NCI-H748 (cell line): Measurements from ENCODE around the gene CCDC169.
A peak's percentile ranks its signal among the peaks of the same experiment; 100 is the strongest.
"Not testable (repeated sequence)": the region's sequence is repeated elsewhere in the genome, so short reads cannot be mapped to it uniquely, and the experiment has no call there.

ENCODE experiments used
- DNase-seq: peaks from one replicate; lab custom pipeline; 2025; ENCODE audit not compliant: unreplicated experiment; lab: John Stamatoyannopoulos, UW

Gene CCDC169

DNA sequence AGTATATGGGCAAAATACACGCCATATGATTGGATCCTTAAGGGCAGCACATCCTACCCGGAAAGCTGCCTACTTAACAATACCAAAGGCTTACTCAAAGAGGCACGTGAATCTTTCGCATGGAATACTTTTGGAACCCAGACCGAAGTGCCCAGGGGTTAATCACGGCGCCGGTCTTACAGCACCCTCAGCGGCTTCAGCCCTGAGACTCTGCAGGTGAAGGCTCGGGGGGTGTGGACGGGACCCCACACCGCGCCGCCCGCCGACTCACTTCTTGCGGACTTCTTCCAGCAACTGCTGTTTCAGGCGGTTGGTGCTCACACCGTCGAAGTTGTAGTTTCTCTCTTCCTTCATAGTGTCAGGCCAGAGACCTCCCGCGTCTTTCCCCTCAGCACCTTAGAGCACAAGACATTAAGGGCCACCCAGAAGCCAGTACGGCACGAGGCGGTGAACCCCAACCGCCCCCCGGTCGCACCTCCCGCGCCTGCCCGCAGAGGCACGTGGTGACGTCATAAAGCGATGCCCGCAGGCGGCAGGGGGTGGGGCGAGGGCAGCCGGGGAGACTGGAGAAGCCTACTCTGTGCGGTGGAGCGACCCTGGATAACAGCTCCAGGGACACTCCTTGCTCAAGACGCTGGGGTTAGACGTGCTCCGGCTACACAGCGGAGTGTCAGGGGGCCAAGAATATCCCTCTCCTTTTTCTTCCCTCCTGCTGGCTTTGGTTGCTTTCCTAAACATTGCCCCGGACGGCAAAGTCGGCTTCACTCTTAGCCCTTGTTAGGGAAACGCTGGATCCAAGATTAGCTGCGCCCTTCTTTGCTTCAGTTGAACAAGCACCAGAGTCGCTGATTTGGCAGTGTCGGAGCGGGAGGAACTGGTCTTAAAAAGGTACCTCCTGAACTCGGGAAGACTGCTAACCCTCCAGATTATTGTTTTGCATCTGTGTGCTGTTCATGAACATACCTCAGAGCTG, at the start of gene CCDC169:
Gene CCDC169 (minus strand): TSS at position 449 of the 973 bp plus-strand sequence. CDS start 95 bp downstream, at position 354.
- DNase-seq: peak; percentile 83

DNA sequence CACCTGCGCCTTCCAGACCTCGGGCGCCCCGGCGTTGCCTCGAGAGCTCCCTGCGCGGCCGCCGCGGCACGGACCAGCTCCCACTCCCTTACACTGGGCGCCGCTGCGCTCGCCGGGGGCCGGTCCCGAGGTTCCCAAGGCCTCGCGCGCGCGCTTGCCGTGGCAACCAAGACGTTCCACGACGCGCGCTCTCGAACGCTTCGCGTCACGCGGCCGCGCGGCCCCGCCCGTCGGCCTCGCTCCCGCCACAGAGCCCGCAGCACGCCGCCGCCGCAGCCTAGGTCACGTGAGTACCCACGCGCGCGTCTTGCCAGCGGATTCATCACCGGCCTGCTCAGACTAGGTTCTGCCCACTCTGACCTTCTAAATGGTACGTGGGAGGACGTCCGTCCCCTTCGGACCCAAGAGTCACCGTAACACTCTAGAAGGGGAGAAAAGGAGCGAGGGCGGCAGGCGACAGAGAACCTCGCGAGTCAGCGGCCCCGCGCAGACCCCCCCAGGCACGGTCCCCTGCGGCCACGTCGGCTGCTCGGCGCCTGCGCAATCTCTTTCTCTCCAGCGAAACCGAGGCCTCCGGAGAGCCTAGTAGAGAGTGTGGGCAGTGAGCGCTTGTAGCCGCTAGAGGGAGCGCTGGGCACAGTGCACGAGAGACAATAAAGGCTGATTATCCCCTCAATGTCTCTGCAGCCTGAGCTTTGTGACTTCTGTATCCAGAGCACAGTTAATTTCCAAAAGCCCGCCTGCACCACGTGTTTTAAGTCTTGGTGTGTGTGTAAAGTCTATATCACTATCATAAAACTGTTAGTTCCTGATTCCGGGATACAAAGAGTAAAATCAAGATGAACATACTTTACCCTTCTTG, 48.8 kb upstream of the CCDC169 start, which contains the start of gene SPART:
Gene SPART (minus strand): TSS at position 173 of the 862 bp plus-strand sequence. CDS start 10,564 bp downstream, outside the sequence.
- DNase-seq: peak; percentile 95

DNA sequence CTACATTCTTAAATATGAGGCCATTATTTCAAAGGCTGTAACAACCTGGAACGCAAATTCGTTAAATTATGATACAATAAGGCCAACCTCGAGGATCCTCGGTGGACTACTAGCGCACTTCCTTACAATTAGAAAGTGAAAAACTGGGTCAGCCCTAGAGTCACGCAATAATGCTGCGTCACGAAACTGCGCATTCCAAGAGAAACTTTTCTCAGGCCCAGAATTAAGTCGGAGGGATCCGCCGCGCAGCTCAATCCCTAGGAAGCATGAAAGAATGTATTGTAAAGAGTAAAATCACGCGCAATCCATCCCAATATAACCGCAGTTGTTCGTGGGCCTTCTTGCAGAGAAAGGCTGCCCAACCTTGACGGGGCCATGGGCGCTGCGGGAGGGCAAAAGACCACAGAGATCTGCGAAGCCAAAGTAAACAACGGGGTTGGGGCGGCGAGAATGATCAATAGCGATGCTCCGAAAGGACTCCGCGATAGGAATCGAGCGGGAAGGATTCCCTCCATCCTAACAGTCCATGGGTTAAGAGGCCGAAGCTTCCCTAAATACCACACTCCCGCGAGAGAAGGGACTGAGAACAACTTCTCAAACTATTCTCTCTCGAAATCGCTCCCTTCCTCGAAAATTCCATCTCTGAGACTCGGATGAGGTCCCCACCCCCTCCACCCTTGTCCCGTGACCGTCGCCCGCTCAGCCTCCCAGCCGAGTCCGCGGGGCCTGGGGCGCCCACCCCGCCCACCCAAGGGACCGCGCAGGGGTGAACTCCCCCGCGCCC, 48.0 kb upstream of the CCDC169 start:
- peak; percentile 49 for DNase-seq

DNA sequence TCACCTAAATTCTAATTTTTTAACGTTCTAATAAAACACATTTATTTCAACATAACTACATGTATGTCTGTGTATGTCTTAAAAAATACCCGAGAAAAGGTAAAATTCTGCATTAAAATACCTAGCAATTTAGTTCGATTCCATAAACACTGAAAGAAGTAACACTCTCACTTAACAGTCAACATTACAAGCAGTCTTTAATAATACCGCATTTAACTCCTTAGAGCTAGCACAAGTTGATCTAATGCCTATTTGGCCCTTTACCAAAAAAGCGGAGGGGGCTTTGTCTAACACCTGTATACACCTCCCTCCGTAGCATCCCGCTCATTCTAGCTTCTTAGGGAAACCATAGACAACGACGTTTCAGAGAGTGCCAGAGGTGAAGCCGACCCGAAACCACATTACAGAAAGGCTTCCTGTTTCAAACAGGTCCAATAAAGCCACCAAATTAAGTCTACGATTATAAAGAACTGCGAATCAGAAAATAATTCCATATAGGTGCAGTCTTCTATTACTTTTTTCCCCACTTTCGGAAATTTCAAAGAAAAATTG, 47.3 kb upstream of the CCDC169 start:
- DNase-seq: peak; percentile 19

DNA sequence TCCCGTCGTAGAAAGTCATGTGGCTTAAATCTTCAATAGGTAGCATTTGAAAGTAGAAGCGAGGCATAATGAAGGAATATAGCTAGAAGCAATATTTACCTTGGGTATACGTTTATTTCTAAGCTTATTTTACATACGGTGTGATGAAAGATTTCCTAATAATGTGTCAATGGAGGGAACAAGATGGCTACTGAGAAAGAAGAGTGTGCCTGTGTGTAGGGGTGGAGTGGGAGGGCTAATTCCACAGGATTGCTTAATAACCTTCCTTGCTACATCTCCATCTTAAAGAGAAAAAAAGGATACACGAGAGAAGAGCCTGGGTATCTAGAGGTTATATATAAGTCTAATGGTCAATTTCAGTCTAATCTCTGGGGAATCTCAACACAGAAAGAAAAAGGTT, 46.6 kb upstream of the CCDC169 start:
- DNase-seq: no peak

DNA sequence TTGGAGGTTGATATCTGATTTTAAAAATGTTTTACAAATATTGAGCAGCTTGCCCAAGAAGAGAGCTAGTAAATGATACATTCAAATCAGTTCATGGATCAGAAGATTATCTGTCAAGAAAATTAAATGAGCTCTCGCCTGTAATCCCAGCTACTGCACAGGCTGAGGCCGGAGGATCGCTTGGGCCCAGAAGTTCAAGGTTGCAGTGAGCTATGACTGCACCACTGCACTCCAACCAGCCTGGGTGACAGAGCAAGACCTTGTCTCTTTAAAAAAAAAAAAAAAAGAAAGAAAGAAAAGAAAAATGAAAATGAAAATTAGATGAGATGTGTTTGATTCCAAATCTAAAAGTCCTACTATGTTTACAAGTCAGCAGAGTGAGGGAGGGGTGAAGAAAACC, 46.2 kb upstream of the CCDC169 start:
- DNase-seq: no peak

DNA sequence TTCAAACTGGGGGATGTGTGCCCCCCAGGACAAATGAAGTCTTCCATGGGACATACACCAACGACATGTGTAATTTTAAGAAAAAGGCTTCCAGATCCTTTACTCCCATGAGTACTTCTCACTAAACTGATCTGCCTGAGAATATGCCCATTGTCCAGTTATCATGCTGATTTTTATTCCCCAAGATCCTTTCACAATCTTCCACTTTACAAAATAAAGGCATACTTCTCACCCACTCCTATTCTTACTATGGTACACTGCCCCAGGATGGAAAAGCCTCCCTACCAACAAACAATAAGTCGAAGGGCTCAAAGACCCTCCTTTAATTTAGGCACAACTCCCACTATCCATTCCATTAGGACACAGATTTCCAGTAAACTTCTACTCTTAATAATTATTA, 45.1 kb upstream of the CCDC169 start:
- no peak for DNase-seq

DNA sequence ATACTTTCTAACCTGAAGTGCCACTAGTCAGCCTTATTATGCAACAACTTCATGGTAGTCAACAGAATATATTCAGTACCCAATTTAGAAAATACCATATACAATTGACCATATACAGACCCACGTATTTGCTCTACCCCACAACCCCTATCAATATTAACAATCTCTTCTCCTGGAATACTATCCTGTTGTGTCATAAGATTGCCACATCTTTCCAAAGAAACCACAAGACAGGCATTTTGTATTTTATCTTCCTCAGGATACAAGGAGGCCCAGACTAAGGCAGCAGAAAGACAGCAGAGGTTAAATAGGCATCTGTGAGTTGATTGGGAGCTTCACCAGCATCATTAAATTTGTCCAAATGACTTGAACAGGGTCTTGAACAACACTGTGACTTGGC, 44.1 kb upstream of the CCDC169 start:
- no peak for DNase-seq

DNA sequence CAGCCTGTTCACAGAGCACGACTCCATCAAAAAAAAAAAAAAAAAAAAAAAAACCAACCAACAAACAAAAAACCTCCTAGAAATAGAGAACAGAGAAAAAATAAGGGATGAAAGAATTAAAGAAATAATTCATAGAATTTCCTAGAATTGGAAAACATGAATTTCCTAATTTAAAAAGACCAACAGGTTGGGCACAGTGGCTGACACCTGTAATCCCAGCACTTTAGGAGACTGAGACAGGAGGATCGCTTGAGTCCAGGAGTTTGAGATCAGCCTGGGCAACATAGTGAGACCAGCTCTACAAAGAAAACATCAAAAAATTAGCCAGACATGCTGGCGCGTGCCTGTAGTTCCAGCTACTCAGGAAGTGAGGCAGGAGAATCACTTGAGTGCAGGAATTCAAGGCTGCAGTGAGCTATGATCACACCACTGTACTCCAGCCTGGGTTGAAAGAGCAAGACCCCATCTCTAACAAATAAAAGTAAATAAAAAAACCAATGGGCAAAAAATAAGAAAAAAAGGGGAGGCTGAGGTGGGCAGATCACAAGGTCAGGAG, 42.1 kb upstream of the CCDC169 start:
- DNase-seq: no peak

DNA sequence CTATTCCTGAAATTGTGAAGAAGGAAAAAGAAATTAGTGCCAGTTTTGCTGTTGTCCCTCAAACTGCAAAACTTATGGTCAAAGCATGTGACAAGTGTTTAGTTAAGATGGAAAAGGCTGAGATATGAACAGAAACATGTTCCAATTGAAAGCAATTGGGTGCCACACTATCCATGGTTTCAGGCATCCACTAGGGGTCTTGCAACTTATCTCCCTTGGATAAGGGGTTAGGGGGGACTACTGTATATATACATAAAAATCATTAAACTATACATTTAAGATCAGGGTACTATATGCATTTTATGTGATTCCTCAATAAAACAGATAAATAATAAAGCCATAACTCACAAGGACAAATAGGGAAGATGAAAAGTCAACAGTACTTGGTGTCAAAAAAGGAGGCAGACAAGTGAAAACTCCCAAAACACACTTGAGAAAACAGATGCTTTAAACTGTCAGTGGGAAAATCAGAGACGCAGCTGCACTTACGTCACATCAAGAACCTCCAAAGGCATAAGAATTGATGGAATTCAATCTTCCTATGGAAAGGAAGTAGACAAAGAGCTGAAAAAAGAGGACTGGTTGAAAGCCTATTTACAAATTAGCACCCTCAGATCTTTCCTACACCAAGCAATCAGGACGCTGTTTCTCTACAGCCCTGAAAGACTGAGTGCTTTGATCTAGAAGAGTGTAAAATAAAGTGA, 40.5 kb upstream of the CCDC169 start:
- DNase-seq: no peak

DNA sequence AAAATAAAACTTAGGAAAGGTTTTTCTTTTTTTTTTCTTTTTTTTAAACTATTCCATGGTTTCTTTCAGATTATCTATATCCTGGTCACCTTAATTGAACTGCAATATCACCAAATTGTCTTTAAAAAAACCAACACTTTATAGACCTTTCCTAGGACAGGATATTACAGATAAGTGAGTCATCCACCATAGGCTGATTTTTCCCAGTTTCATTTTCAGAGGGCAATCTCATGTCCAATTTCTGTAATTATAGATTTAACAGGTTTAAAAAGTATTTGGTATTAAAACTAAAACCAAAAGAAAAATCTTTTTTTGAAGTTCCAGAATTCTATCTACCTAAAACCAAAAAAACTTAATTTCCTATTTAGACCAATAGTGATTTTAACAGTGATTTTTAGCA, 35.4 kb upstream of the CCDC169 start:
- DNase-seq: no peak

DNA sequence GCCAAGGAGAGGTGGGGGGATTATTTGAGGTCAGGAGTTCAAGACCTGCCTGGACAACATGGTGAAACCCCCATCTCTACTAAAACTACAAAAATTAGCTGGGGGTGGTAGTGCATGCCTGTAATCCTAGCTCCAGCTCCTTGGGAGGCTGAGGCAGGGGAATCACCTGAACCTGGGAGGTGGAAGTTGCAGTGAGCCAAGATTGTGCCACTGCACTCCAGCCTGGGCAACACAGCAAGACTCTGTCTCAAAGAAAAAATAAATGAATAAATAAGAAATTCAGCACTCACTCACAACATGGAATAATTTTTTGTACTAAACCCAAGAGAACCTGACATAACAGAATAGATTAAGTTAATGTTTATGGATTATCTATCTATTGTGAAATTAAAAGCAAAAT, 34.6 kb upstream of the CCDC169 start:
- DNase-seq: not testable (repeated sequence)

DNA sequence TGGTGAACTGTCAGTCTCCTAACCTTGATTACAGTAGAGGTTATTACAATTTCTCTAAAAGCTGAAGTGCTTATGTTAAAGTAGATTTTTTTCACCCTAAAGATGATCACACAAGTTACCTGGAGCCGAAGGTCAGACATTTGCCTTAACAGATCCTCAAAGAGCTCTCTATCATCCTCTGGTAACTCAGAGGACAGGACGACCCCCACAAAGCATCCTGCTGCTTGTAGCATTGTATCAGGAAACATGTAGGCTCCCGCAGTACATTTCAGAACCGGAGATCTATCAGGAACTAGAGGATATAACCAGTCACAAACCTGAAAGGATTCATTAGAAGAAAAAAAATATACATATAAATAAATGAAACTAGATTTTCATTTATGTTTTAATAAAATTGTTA, 33.7 kb upstream of the CCDC169 start:
- no peak for DNase-seq

DNA sequence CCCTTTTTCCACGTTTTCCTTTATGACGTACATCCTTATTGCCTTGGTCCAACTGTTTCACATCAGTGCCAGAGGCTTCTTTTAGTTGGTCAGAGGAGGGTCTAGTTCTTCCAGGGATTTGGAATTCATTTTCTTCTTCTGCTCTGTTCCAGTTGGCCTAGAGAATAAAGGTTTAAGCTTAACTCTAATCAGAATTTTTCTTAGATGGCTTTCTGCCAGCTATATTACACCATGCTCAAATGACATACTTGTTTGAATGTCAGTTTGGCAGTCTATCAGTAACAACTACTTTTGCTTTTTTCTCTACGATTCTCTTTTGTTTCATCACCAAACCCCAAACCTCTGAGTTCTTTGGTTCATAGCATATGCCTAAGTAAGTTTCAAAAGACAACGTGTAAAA, 31.7 kb upstream of the CCDC169 start:
- DNase-seq: no peak

DNA sequence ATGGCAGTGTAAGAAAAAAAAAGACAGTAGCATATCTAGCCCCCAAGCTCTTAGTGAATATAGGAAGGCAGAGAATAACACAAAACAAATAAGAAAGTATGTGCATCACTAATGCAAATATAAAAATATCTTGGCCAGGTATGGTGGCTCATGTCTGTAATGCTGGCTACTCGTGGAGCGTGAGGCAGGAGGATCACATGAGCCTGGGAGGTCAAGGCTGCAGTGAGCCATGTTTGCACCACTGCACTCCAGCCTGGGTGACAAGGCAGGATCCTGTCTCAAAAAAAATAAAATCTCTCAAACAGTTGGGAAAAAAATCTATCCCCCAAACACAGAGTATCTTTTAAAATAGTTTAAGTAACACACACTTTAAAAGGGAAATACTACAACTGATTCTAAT, 31.2 kb upstream of the CCDC169 start:
- DNase-seq: no peak

DNA sequence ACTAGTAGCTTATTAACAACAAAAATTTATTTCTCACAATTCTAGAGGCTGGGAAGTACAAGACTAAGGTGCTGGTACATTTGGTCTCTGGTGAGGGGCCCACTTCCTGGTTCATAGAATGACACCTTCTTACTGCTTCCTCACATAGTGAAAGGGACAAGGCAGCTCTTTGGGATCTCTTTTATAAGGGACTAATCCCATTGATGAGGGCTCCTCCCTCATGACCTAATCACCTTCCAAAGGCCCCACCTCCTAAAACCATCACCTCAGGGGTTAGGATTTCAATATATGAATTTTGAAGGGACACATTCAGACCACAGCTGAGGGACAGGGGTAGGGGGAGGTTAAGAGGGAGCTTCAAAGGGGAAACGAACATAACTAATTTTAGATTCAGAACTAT, 28.3 kb upstream of the CCDC169 start:
- DNase-seq: no peak

DNA sequence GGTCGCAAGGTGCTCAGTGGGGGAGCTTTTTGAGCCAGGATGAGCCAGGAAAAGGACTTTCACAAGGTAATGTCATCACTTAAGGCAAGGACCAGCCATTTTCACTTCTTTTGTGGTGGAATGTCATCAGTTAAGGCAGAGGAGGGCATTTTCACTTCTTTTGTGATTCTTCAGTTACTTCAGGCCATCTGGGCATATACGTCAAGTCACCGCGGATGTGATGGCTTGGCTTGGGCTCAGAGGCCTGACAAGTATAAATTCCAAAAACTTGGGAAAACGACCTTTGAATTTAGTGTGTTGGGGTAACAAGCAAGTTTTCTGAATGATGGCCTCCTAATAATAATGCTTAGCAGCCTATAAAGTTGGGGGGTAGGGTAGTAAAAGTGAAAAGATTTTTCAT, 27.3 kb upstream of the CCDC169 start:
- DNase-seq: not testable (repeated sequence)

DNA sequence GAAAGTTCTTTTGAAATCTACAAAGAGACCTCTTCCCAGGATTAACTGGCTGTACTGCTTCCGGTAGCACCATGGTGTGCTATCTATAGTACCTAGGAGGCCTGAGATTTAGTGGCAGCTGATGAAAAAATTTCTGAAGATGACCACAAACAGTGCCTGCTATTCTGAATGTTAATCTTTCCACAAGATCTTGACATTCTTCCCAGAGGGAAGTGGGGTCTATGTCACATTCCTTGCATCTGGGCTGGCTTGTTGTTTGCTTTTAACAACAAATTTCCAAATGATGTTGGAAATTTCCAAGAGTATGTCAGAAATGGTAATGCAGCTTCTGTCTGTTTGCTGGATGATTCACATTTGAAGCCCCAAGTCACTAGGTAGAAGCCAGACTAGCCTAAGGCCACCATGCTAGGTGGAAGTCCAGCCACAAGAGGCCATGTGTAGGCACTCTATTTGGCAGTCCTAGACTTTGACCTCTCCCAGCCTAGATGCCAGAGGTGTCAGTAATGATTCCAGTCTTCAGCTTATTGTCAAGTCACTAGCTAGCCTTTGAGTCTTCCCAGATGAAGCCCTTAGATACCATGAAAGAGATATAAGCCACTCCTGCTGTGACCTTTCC, 26.4 kb upstream of the CCDC169 start:
- DNase-seq: no peak

DNA sequence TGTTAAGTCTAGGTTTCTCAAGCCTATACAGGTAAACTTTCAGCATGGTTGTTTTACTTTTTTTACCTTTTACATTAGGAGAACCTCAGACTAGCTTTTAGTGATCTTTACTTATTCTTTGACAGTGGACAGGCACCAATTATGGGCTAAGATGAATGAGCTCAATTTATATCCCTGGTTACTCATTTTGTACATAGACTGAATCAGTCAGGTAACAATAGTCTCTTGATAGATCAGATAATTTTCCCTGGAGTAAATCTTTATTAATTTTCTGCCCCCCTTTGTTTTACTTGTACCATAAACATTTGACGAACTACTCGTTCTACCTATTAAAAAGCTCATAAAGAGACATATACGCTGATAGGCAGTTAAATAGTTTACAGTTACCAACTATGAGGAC, 25.8 kb upstream of the CCDC169 start:
- no peak for DNase-seq
